Muscle of leg (tissue), 11 donors: ENCODE measurements around the gene CHMP1B. TPM values are rescaled to one million over a fixed set of nuclear protein-coding genes. Genes with fewer than 3 reads are reported as not detected.
A peak's percentile ranks its signal among the peaks of the same experiment; 100 is the strongest.

Experiments
- DNase-seq: peaks from one replicate; pipeline ENCODE4 v3.0.0; 2013
- H3K27ac ChIP-seq: one replicate; pipeline ENCODE4 v1.5.1; 2013; ENCODE audit warnings: mild to moderate bottlenecking, low read length, control low read depth
- H3K27me3 ChIP-seq: one replicate; pipeline ENCODE4 v1.6.1; 2013; ENCODE audit warnings: low read length; ENCODE audit not compliant: control insufficient read depth, insufficient read depth
- H3K36me3 ChIP-seq: one replicate; pipeline ENCODE4 v1.6.1; 2013; ENCODE audit warnings: low read length; ENCODE audit not compliant: control insufficient read depth, insufficient read depth
- H3K4me1 ChIP-seq: one replicate; pipeline ENCODE4 v1.6.1; 2013; ENCODE audit warnings: low read length; ENCODE audit not compliant: control insufficient read depth, insufficient read depth
- H3K4me3 ChIP-seq: one replicate; pipeline ENCODE4 v1.5.1; 2013; ENCODE audit warnings: low read length, control low read depth
- H3K9me3 ChIP-seq: replicated peaks from 2 replicates; pipeline ENCODE4 v1.6.1; 2013; ENCODE audit warnings: low read depth, low read length; ENCODE audit not compliant: control insufficient read depth
- WGBS: methylation state at CpG from one replicate; pipeline ENCODE4 v1.1.5; 2013; ENCODE audit warnings: missing lambda C conversion rate; ENCODE audit not compliant: insufficient coverage; 5-methylcytosine and 5-hydroxymethylcytosine counted together
- polyA plus RNA-seq, 8 donors: library from polyadenylated mRNA; unstranded; fragments of 120-200 nt; gene quantifications; one replicate each; pipeline versions ENCODE4 v1.2.1 to v1.2.3, GENCODE V29; 2013; ENCODE audit warnings: inconsistent platforms in 1 of 8, low replicate concordance in 1 of 8; ENCODE audit not compliant: insufficient read length in 8 of 8, insufficient read depth in 1 of 8
- total RNA-seq: library from RNA; stranded (reverse); fragments of 120-200 nt; gene quantifications from one replicate; pipeline ENCODE4 v1.2.4, GENCODE V29; 2013

CHMP1B gene
- total and polyA plus RNA-seq, 9 donors, result 19.3 to 28.2 (median 22.1) TPM

DNA sequence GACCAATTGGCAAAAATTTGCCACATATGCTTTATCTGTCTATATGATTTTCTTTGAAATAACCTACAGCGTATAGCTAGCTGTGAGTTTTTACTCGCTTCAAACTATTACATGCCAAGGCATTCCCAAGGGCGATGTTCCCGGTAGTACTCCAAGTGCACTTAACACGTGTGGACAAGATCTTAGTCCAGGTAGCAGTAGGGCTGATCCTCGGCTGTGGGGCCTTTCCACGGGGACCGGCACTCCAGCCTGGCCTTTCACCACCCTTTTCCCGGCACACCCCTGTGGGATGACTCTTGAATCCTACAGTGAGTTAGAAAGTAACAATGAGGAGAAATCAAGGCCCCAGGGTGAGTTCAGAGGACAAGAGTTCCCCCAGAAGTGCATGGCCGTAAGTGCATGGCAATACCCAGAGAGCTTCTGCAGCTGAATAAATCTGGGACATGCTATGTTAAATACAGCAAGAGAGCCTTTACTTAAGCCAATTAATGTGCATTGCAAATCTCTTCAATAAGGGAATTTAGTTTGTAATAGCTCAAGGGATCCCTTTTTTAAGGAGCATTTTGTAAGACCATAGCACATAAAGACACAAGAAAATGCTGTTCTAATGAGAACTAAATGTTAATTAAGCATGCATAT is 26.4 kb downstream of the CHMP1B start:
- no peak for DNase-seq
- 77% methylated on average over 5 of the region's 10 CpGs for WGBS
- no peaks in the 10 kb centered on the region for H3K27me3 ChIP-seq
- H3K36me3 ChIP-seq, result peaks cover 8% of the 10 kb centered on the region
- no peak overlapping the region for H3K27ac ChIP-seq
- H3K4me3 ChIP-seq, result no peak overlapping the region
- H3K4me1 ChIP-seq, result no peaks in the 10 kb centered on the region
- H3K9me3 ChIP-seq, result no peaks in the 10 kb centered on the region

DNA sequence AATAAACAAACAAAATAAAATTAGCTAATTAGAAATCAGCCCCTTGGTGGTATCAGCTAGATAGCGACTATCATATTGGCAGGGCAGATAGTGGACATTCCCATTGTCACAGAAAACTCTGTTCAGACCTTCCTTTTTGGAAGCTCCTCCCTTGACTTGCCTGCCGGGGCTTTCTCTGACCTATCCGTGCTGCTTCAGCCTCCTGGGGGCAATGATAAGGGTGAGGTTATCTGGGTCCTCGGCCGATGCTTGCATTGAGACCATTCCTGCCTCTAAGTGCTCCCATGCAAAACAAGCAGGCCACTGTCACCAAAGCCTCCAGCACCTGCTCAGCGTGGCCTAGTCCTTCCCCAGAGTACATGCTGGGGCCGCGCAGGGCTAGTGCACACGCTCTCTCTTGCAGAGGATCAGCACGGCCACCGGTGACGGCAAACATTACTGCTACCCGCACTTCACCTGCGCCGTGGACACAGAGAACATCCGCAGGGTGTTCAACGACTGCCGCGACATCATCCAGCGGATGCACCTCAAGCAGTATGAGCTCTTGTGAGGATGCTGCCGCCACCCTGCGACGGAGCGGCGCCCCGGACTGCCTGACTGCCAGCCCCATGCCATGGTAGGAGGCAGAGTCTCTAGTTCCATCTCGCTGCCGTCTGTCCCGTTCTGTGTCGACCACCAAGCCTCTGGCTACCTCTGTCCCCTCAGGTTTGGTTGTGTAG is 29.5 kb downstream of the CHMP1B start:
- Histone ChIP-seq H3K4me3 (no peak overlapping the region), H3K9me3 (no peaks in the 10 kb centered on the region), H3K27ac (no peak overlapping the region), H3K4me1 (no peaks in the 10 kb centered on the region), H3K36me3 (peaks cover 23% of the 10 kb centered on the region), H3K27me3 (no peaks in the 10 kb centered on the region)
- 93% methylated on average over 26 of the region's 30 CpGs for WGBS
- no peak for DNase-seq

DNA sequence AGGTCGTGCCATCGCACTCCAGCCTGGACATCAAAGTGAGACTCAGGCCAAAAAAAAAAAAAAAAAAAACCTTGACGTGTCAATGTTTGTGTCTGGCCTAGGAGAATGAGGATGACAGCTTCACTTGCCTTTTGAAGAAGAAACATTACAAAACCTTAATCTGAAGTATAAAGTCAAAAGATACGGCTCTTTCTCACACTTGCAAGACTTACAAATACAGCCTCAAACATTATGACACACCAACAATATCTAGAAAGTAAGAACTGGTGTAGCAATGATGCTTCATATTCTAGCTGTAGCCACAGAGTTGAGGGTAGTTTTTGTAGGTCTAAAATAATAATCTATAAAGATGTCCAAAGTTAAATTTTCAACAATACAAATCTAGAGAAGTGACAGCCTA is 31.4 kb downstream of the CHMP1B start:
- peaks cover 32% of the 10 kb centered on the region for H3K36me3 ChIP-seq
- no peaks in the 10 kb centered on the region for H3K9me3 ChIP-seq
- WGBS, result 50% methylated on average over 2 of the region's 4 CpGs
- H3K4me1 ChIP-seq, result no peaks in the 10 kb centered on the region
- H3K4me3 ChIP-seq, result no peak overlapping the region
- H3K27me3 ChIP-seq, result no peaks in the 10 kb centered on the region
- no peak for DNase-seq
- H3K27ac ChIP-seq, result no peak overlapping the region

DNA sequence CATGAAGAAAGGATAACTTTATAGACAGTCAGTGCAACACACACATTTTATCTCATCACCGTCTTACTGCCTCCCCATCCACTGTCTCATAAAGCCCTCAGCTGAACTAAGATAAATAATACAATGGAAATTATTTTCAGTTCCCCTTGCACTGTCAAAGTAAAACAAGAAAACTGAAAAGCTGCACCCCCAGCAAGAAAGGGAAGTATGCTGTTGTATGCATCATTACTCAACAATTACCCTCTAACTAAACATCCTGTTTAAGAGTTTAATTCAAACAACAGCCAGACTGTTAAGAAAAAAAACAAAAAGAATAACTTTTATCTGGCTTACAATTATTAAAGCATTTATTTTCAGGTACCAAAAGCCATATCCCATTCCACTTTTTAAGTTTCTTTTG is 31.9 kb downstream of the CHMP1B start:
- H3K9me3 ChIP-seq, result no peaks in the 10 kb centered on the region
- H3K4me1 ChIP-seq, result no peaks in the 10 kb centered on the region
- H3K4me3 ChIP-seq, result no peak overlapping the region
- no peaks in the 10 kb centered on the region for H3K27me3 ChIP-seq
- no CpG with 5 or more reads among the region's 1 CpG for WGBS
- H3K27ac ChIP-seq, result no peak overlapping the region
- H3K36me3 ChIP-seq, result peaks cover 37% of the 10 kb centered on the region
- peak; percentile 50 for DNase-seq

DNA sequence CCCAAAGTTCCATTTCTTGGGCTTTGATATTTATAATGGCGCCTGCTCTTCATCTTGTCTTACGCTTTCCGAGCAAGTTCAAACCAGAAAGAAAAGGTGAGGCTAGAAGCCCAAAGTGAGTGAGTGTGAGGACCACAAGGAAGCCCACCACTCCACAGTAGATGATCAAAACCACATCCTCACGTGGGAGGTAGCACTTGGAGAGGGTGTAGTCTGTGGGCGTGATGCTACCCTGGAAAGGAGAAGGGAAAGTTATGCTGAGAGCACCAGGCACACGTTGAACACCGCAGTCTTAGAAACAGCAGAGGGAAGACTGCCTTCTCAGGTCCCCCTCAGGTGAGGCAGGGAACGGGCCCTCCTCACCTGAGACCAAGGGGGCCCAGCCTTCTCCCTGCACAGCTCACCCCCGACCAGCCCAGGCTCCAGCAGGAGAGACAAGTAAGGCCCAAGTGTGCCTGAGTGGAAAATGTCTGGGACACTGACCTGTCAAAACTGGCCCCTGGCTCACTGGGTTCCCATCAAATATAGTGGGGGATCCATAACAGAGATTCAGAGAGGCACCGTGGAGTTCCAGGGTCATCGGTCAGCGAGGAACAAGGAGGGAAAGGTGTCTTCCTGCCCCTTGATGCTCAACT is 33.3 kb downstream of the CHMP1B start:
- no peak overlapping the region for H3K27ac ChIP-seq

DNA sequence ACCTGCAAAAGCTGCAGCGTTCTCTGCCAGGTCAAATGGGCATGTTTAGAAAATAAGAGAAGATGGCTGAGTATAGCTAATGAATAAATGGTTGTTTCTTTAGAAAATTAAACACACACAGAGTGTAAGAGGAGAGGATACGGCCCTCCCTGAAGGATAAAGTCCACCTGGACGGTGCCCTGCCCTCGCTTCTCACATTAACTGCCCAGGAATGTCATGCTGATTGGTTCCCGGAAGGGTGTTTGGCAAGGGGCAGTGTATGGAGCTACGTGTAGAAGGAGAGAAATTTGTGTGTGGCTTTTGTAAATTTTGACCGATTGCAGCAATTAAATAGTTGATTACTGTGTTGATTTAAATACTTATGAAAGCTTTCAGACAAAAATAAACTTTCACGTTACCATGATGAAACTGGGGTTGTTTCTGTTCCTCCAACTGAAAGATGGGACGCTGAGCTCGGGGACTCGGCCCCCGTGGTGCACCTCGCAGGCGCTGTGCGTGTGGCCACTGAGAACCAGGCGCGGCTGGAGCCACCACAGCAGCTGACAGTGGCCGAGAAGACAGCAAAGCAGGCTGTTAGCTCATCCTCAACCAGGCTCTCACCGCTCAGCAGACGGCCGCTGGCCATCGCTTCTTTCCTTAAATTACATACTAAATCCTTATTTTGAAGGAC is 34.2 kb downstream of the CHMP1B start:
- H3K4me3 ChIP-seq, result no peak overlapping the region
- no peaks in the 10 kb centered on the region for H3K27me3 ChIP-seq
- H3K9me3 ChIP-seq, result no peaks in the 10 kb centered on the region
- no peak overlapping the region for H3K27ac ChIP-seq
- DNase-seq, result peak; percentile 15
- 86% methylated on average over 11 of the region's 22 CpGs for WGBS
- peaks cover 48% of the 10 kb centered on the region for H3K36me3 ChIP-seq
- H3K4me1 ChIP-seq, result no peaks in the 10 kb centered on the region

More for the DNA sequence above, 33.3 kb downstream of the CHMP1B start:
- peaks cover 46% of the 10 kb centered on the region for H3K36me3 ChIP-seq
- no peaks in the 10 kb centered on the region for H3K27me3 ChIP-seq
- no peak overlapping the region for H3K4me3 ChIP-seq
- 78% methylated on average over 5 of the region's 12 CpGs for WGBS
- no peaks in the 10 kb centered on the region for H3K9me3 ChIP-seq
- no peaks in the 10 kb centered on the region for H3K4me1 ChIP-seq
- no peak for DNase-seq

DNA sequence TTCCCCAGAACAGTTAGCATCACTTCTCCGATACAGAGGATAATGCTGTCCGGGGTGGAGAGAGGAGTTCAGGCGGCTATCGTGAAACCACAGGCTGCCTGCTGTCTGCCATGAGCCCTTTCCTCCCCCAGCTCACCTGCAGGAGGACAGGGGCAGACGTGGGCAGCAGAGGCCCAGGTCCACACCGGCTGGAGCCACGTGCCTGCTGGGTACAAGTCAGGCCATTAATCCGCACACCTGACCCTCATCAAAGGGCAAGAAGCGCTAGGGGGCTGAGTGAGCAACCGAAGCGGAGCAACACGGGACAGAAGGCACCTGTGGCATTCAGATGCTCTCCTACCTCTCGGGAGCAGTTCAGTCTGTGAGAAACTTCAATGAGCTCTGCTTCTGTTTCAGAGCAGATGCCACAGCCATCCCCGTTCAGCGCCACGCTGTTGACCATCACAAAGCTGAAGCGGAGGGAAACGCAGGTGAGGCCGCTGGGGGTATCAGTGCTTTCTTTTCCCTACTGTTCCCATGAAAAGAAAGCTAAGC is 35.4 kb downstream of the CHMP1B start:
- Histone ChIP-seq H3K4me1 (no peaks in the 10 kb centered on the region), H3K27ac (no peak overlapping the region), H3K9me3 (no peaks in the 10 kb centered on the region), H3K4me3 (no peak overlapping the region), H3K36me3 (peaks cover 47% of the 10 kb centered on the region), H3K27me3 (no peaks in the 10 kb centered on the region)
- DNase-seq, result no peak
- 65% methylated on average over 14 of the region's 19 CpGs for WGBS

DNA sequence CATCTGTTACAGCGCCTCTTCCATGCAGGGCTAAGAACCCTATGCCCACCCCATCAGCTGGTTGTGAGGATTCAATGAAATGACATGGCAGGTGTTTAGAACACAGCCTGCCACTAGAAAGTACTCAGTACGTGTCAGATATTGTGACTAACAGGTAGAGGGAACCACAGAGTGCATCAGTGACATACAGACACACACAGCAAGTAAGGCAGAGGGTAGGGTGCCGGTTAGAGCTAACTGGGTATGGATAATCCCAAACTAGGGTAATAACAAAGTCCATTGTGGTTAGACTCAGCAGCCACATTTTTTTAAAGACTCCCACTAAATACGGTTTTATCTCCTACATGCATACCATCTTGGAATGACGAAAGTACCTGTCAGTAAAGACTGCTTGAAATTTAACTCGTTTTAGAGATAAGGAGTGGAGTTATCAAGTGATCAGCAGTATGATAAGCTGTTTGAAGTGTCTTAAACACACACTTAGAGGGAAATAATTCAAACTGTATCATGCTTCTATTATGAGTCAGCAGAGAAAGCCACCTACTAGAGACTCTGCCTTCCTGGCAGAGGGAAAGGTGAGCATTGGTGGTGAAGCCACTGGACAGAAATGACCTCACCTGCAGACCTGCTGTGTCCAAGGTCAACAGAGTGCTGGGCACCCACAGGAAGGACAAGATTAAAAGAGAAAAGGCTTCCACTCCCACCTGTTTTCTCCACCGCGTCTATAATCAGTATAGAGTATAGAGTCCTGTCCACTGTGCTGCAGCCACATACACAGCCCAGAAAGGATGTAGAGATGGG is 36.3 kb downstream of the CHMP1B start:
- no peaks in the 10 kb centered on the region for H3K4me1 ChIP-seq
- no peaks in the 10 kb centered on the region for H3K9me3 ChIP-seq
- no CpG with 5 or more reads among the region's 8 CpGs for WGBS
- H3K27me3 ChIP-seq, result no peaks in the 10 kb centered on the region
- H3K4me3 ChIP-seq, result no peak overlapping the region
- no peak overlapping the region for H3K27ac ChIP-seq
- DNase-seq, result no peak
- H3K36me3 ChIP-seq, result peaks cover 49% of the 10 kb centered on the region

DNA sequence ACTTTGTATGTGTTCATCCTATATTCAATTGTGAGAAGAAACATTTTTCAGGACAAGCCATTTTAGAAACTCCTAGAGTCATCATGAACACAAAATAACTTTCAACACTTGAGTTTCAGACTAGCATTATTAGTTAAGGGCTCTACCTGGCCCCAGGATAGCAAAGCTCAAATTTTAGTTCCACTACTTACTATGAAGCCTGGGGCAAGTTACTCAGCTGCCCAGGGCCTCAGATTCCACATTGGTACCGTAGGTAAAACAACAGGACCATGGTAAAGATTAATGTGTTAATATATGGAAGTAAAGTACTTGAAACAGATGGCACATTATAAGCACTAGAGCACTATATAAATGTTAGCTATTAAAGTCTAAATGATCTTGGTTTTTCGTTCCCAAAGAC is 37.5 kb downstream of the CHMP1B start:
- no peak for DNase-seq
- no peaks in the 10 kb centered on the region for H3K4me1 ChIP-seq
- H3K4me3 ChIP-seq, result no peak overlapping the region
- H3K9me3 ChIP-seq, result no peaks in the 10 kb centered on the region
- WGBS, result no CpG with 5 or more reads among the region's 2 CpGs
- peaks cover 56% of the 10 kb centered on the region for H3K36me3 ChIP-seq
- no peaks in the 10 kb centered on the region for H3K27me3 ChIP-seq
- no peak overlapping the region for H3K27ac ChIP-seq
